Caco-2 (cell line): ENCODE results near the gene APOLD1. TPM values are rescaled to one million over a fixed set of nuclear protein-coding genes. Genes with fewer than 3 reads are reported as not detected.
"Not testable (repeated sequence)": the region's sequence is repeated elsewhere in the genome, so short reads cannot be mapped to it uniquely, and the experiment has no call there.

ENCODE experiments used
- BruUV-seq: library from RNA; stranded (reverse); fragments of 400-500 nt; replicated peaks from 2 replicates; lab custom pipeline; 2021; lab: Mats Ljungman, UMichigan
- CTCF ChIA-PET: fragments of 300-600 bp; sonication (Branson Sonifier 250); formaldehyde crosslinking; loops from one replicate; lab custom pipeline; 2022; ENCODE audit warnings: antibody characterized with exemption; lab: Charles Lee
- POLR2A ChIA-PET: fragments of 300-600 bp; sonication (Branson Sonifier 250); formaldehyde crosslinking; loops from one replicate; lab custom pipeline; 2022; ENCODE audit warnings: antibody characterized with exemption; lab: Charles Lee
- DNase-seq, 2 experiments: peaks; one replicate each; pipeline versions ENCODE4 v3.0.0 to v3.0.0-alpha.2; 2020 to 2022
- H3K27me3 ChIP-seq: replicated peaks from 2 replicates; pipeline ENCODE4 v1.6.0; 2011; ENCODE audit warnings: low read length; ENCODE audit not compliant: control insufficient read depth, insufficient read depth
- H3K36me3 ChIP-seq: 2 replicates; pipeline ENCODE4 v1.5.1; 2011; ENCODE audit warnings: low read length; ENCODE audit not compliant: control insufficient read depth, insufficient read depth
- H3K4me1 ChIP-seq: fragments of 250-450 bp; sonication (Bioruptor Pico); 2 replicates; pipeline ENCODE4 v1.5.1; 2020; ENCODE audit warnings: mild to moderate bottlenecking
- H3K4me3 ChIP-seq: 2 replicates; pipeline ENCODE4 v1.5.1; 2011; ENCODE audit warnings: low read depth, mild to moderate bottlenecking, control low read depth, low read length
- H3K9me3 ChIP-seq: fragments of 250-450 bp; sonication (Bioruptor Pico); 2 replicates; pipeline ENCODE4 v1.5.1; 2020; ENCODE audit warnings: mild to moderate bottlenecking, moderate library complexity
- H3K27ac Mint-ChIP-seq: one replicate; pipeline ENCODE4 v1.8.0; 2022; ENCODE audit warnings: mixed read lengths; ENCODE audit not compliant: unreplicated experiment
- H3K27me3 Mint-ChIP-seq: one replicate; pipeline ENCODE4 v1.8.0; 2022; ENCODE audit warnings: mixed read lengths; ENCODE audit not compliant: insufficient read depth, unreplicated experiment
- H3K36me3 Mint-ChIP-seq: one replicate; pipeline ENCODE4 v1.8.0; 2022; ENCODE audit warnings: mild to moderate bottlenecking, mixed read lengths; ENCODE audit not compliant: insufficient read depth, unreplicated experiment
- H3K4me1 Mint-ChIP-seq: one replicate; pipeline ENCODE4 v1.8.0; 2022; ENCODE audit warnings: low read depth, mixed read lengths; ENCODE audit not compliant: unreplicated experiment
- H3K4me3 Mint-ChIP-seq: one replicate; pipeline ENCODE4 v1.8.0; 2022; ENCODE audit warnings: mild to moderate bottlenecking, moderate library complexity, mixed read lengths; ENCODE audit not compliant: unreplicated experiment
- H3K9me3 Mint-ChIP-seq: one replicate; pipeline ENCODE4 v1.8.0; 2022; ENCODE audit warnings: mixed read lengths; ENCODE audit not compliant: unreplicated experiment
- intact Hi-C: fragments of 100-400 bp; cut with micrococcal nuclease; formaldehyde crosslinking; loops from one replicate; pipeline ENCODE4 v1.10.0; 2022; ENCODE audit not compliant: unreplicated experiment
- total RNA-seq: library from RNA; stranded (reverse); gene quantifications from 2 replicates; pipeline ENCODE4 v1.2.3, GENCODE V29; 2022
- TF ChIP-seq, protein P1 (sequence below), 2 experiments: fragments of 200-600 bp in 1 of 2; IDR thresholded peaks; 1 replicate in 1 of 2; 2 replicates in 1 of 2; pipeline versions ENCODE4 v1.5.1 to v1.8.0; 2011 to 2022; ENCODE audit warnings: antibody characterized with exemption in 1 of 2, control low read depth in 1 of 2, inconsistent platforms in 1 of 2, low read depth in 1 of 2, low read length in 1 of 2, mild to moderate bottlenecking in 1 of 2, moderate library complexity in 1 of 2; ENCODE audit not compliant: insufficient read depth in 1 of 2, severe bottlenecking in 1 of 2, unreplicated experiment in 1 of 2

The APOLD1 gene
- total RNA-seq, 1 experiment from 2014 or later, result 4.1 TPM

GRCh38 chr12:12806784-12807516, 21.5 kb downstream of the APOLD1 start:
- ChIA-PET POLR2A (no interaction called here), CTCF (no interaction called here)
- Mint-ChIP-seq H3K36me3 (peaks cover 7% of the 10 kb centered on the region), H3K27ac (no peak overlapping the region), H3K27me3 (no peaks in the 10 kb centered on the region), H3K4me3 (no peak overlapping the region), H3K4me1 (peaks cover 55% of the 10 kb centered on the region), H3K9me3 (no peaks in the 10 kb centered on the region)
- H3K27me3 ChIP-seq, result no peaks in the 10 kb centered on the region
- intact Hi-C loops, result no loop called here
- no peaks in the 10 kb centered on the region for H3K9me3 ChIP-seq
- no TSS peak for BruUV-seq
- peaks cover 55% of the 10 kb centered on the region for H3K4me1 ChIP-seq
- H3K36me3 ChIP-seq, result no peaks in the 10 kb centered on the region
- no peak for DNase-seq
- no peak overlapping the region for H3K4me3 ChIP-seq
- TF ChIP-seq, protein P1, sequence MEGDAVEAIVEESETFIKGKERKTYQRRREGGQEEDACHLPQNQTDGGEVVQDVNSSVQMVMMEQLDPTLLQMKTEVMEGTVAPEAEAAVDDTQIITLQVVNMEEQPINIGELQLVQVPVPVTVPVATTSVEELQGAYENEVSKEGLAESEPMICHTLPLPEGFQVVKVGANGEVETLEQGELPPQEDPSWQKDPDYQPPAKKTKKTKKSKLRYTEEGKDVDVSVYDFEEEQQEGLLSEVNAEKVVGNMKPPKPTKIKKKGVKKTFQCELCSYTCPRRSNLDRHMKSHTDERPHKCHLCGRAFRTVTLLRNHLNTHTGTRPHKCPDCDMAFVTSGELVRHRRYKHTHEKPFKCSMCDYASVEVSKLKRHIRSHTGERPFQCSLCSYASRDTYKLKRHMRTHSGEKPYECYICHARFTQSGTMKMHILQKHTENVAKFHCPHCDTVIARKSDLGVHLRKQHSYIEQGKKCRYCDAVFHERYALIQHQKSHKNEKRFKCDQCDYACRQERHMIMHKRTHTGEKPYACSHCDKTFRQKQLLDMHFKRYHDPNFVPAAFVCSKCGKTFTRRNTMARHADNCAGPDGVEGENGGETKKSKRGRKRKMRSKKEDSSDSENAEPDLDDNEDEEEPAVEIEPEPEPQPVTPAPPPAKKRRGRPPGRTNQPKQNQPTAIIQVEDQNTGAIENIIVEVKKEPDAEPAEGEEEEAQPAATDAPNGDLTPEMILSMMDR (IDR thresholded peaks at IDR 0.05; ENCODE audit: insufficient read depth in 1 of 2, low read depth in 1 of 2, low read length in 1 of 2, severe bottlenecking in 1 of 2, unreplicated experiment in 1 of 2), result no peak

DNA sequence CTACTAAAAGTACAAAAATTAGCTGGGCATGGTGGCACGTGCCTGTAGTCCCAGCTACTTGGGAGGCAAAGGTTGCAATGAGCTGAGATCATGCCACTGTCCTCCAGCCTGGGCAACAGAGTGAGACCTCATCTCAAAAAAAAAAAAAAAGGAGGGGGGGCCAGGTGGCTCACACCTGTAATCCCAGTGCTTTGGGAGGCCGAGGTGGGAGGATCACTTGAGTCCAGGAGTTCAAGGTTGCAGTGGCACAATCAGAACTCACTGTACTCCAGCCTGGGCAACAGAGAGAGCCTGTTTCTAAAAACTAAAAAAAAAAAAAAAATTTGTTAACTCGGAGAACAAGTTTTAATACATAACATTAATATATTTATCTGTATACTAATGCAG, 22.1 kb downstream of the APOLD1 start:
- H3K27me3 ChIP-seq, POLR2A ChIA-PET, H3K4me3 ChIP-seq, H3K4me3 Mint-ChIP-seq, H3K36me3 ChIP-seq, CTCF ChIA-PET, BruUV-seq, intact Hi-C loops, H3K27ac Mint-ChIP-seq, H3K9me3 ChIP-seq, DNase-seq, H3K36me3 Mint-ChIP-seq, H3K9me3 Mint-ChIP-seq, H3K27me3 Mint-ChIP-seq: not testable (repeated sequence)
- H3K4me1 Mint-ChIP-seq, result peaks cover 50% of the 10 kb centered on the region
- peaks cover 57% of the 10 kb centered on the region for H3K4me1 ChIP-seq

GRCh38 chr12:12807970-12808702, 22.7 kb downstream of the APOLD1 start:
- H3K9me3 Mint-ChIP-seq, result no peaks in the 10 kb centered on the region
- H3K27ac Mint-ChIP-seq, result peak overlapping the region; percentile 3
- Histone ChIP-seq H3K36me3 (no peaks in the 10 kb centered on the region), H3K4me1 (peaks cover 57% of the 10 kb centered on the region), H3K4me3 (no peak overlapping the region), H3K27me3 (no peaks in the 10 kb centered on the region), H3K9me3 (no peaks in the 10 kb centered on the region)
- ChIA-PET POLR2A (no interaction called here), CTCF (no interaction called here)
- no peak for DNase-seq
- TF ChIP-seq, protein P1 (IDR thresholded peaks at IDR 0.05; ENCODE audit: insufficient read depth in 1 of 2, low read depth in 1 of 2, low read length in 1 of 2, severe bottlenecking in 1 of 2, unreplicated experiment in 1 of 2), result no peak
- H3K4me1 Mint-ChIP-seq, result peaks cover 53% of the 10 kb centered on the region
- intact Hi-C loops, result no loop called here
- H3K27me3 Mint-ChIP-seq, result no peaks in the 10 kb centered on the region
- no TSS peak for BruUV-seq
- no peak overlapping the region for H3K4me3 Mint-ChIP-seq
- H3K36me3 Mint-ChIP-seq, result peaks cover 12% of the 10 kb centered on the region
